Calu3 (cell line): ENCODE results near the gene MCM3. TPM values are rescaled to one million over a fixed set of nuclear protein-coding genes. Genes with fewer than 3 reads are reported as not detected.

Source experiments
- BruUV-seq: library from RNA; stranded (reverse); fragments of 400-500 nt; replicated peaks from 2 replicates; lab custom pipeline; 2021; lab: Mats Ljungman, UMichigan
- CTCF ChIA-PET: fragments of 300-600 bp; sonication (Branson Sonifier 250); formaldehyde crosslinking; loops from one replicate; lab custom pipeline; 2022; ENCODE audit warnings: antibody characterized with exemption; lab: Charles Lee
- DNase-seq: peaks from one replicate; pipeline ENCODE4 v3.0.0; 2022
- H3K27ac Mint-ChIP-seq: one replicate; pipeline ENCODE4 v1.8.0; 2022; ENCODE audit warnings: mixed read lengths; ENCODE audit not compliant: unreplicated experiment
- H3K27me3 Mint-ChIP-seq: one replicate; pipeline ENCODE4 v1.8.0; 2022; ENCODE audit warnings: mixed read lengths; ENCODE audit not compliant: unreplicated experiment
- H3K36me3 Mint-ChIP-seq: one replicate; pipeline ENCODE4 v1.8.0; 2022; ENCODE audit warnings: mild to moderate bottlenecking, moderate library complexity, mixed read lengths; ENCODE audit not compliant: insufficient read depth, unreplicated experiment
- H3K4me1 Mint-ChIP-seq: one replicate; pipeline ENCODE4 v1.8.0; 2022; ENCODE audit warnings: mild to moderate bottlenecking, low read depth, mixed read lengths; ENCODE audit not compliant: unreplicated experiment
- H3K4me3 Mint-ChIP-seq: one replicate; pipeline ENCODE4 v1.8.0; 2022; ENCODE audit warnings: mild to moderate bottlenecking, low read depth, moderate library complexity, mixed read lengths; ENCODE audit not compliant: unreplicated experiment
- H3K9me3 Mint-ChIP-seq: one replicate; pipeline ENCODE4 v1.8.0; 2022; ENCODE audit warnings: low read depth, mixed read lengths; ENCODE audit not compliant: unreplicated experiment
- CTCF ChIP-seq: fragments of 200-600 bp; IDR thresholded peaks from one replicate; pipeline ENCODE4 v1.8.0; 2022; ENCODE audit warnings: antibody characterized with exemption; ENCODE audit not compliant: unreplicated experiment
- intact Hi-C: fragments of 100-400 bp; cut with micrococcal nuclease; formaldehyde crosslinking; loops from one replicate; pipeline ENCODE4 v1.10.0; 2022; ENCODE audit not compliant: unreplicated experiment
- total RNA-seq: library from RNA; stranded (reverse); gene quantifications from 2 replicates; pipeline ENCODE4 v1.2.3, GENCODE V29; 2022

Gene MCM3
- total RNA-seq, 1 experiment from 2014 or later, result 117 TPM

- Mint-ChIP-seq H3K27me3 (no peaks in the 10 kb centered on the region), H3K9me3 (peaks cover 3% of the 10 kb centered on the region), H3K4me3 (no peak overlapping the region), H3K4me1 (peaks cover 41% of the 10 kb centered on the region), H3K36me3 (no peaks in the 10 kb centered on the region), H3K27ac (no peak overlapping the region)
- BruUV-seq, result no TSS peak
- CTCF ChIA-PET, result interaction anchor here (0.6 kb wide), 1 partner anchor 248 kb away, joined by 4 read pairs; no protein-coding TSS in a partner anchor
- intact Hi-C loops, result no loop called here
- no peak for DNase-seq
- no peak for TF ChIP-seq CTCF
These were observed 16.8 kb upstream of the MCM3 start for GRCh38 chr6:52301326-52301725.

DNA sequence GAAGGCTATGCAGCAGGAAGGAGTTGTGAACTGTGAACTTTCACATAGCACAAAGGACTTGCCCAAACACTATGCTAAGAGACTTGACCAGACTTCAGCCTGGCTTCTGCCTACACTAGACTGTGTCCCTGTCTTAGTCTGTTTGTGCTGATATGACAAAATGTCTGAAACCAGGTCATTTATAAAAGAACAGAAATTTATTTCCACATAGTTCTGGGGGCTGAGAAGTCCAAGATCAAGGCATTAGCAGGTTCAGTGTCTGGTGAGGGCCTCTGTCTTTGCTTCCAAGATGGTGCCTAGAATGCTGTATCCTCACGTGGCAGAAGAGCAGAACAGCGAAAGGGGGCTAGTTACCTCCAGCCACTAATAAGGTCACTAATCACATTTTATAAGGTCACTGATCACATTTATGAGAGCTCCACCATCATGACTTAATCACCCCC, 16.0 kb upstream of the MCM3 start:
- CTCF ChIA-PET, result interaction anchor here (0.6 kb wide), 1 partner anchor 249 kb away, joined by 4 read pairs; no protein-coding TSS in a partner anchor

DNA sequence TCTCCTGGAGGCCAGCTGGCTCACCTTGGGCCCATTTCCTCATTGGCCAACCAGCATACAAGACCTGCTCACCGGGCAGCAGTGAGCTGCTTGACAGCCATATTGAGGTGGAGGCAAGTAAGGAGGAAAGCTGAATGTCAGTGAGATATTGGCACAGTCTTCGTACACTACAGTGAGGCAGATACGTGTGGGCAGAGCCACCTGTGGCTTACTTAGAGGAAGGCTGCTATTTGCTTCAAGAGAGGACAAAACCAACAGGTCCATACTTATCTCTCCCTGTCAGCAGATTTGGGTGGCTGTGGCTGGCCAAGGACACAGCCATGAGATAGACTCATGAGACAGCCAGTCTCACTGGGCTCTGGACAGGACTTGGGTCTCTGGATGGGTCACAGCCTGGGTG, 15.1 kb upstream of the MCM3 start:
- BruUV-seq, result no TSS peak

More for the DNA sequence above, 16.0 kb upstream of the MCM3 start:
- no TSS peak for BruUV-seq
- no peak for DNase-seq
- intact Hi-C loops, result no loop called here
- peaks cover 3% of the 10 kb centered on the region for H3K9me3 Mint-ChIP-seq
- no peaks in the 10 kb centered on the region for H3K36me3 Mint-ChIP-seq
- no peak overlapping the region for H3K27ac Mint-ChIP-seq
- H3K4me1 Mint-ChIP-seq, result peaks cover 33% of the 10 kb centered on the region
- no peaks in the 10 kb centered on the region for H3K27me3 Mint-ChIP-seq
- no peak for TF ChIP-seq CTCF
- H3K4me3 Mint-ChIP-seq, result no peak overlapping the region

DNA sequence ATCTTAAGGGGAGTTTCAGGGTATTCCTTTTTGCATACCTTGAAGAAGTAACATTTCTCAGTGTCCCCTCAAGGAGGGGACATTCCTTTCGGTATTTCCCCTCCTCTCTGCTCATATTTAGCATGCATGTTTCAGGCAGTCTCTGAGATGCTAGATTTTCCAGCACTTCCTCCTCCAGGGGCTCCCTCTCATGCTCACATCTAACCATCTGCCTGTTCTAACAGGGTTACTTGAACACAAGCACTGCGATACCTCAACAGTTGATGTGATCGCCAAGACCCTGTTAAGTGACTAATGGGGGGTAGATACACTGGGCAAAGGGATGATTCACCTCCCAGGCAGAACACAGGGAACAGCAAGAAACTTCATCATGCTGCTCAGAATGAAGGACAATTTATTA, 12.9 kb upstream of the MCM3 start:
- Mint-ChIP-seq H3K4me1 (peaks cover 23% of the 10 kb centered on the region), H3K9me3 (peaks cover 3% of the 10 kb centered on the region), H3K36me3 (no peaks in the 10 kb centered on the region), H3K4me3 (no peak overlapping the region), H3K27ac (no peak overlapping the region), H3K27me3 (no peaks in the 10 kb centered on the region)
- TF ChIP-seq CTCF, result no peak
- no peak for DNase-seq
- intact Hi-C loops, result no loop called here
- CTCF ChIA-PET, result no interaction called here
- BruUV-seq, result no TSS peak

More for the DNA sequence above, 15.1 kb upstream of the MCM3 start:
- Mint-ChIP-seq H3K4me3 (no peak overlapping the region), H3K9me3 (peaks cover 3% of the 10 kb centered on the region), H3K4me1 (peaks cover 24% of the 10 kb centered on the region), H3K36me3 (no peaks in the 10 kb centered on the region), H3K27ac (no peak overlapping the region), H3K27me3 (no peaks in the 10 kb centered on the region)
- DNase-seq, result no peak
- TF ChIP-seq CTCF, result no peak
- CTCF ChIA-PET, result no interaction called here
- intact Hi-C loops, result no loop called here
